NCI-H446 (cell line): ENCODE data around the gene OR1D5.
A peak's percentile ranks its signal among the peaks of the same experiment; 100 is the strongest.
"Not testable (repeated sequence)": the region's sequence is repeated elsewhere in the genome, so short reads cannot be mapped to it uniquely, and the experiment has no call there.

Experiments used
- DNase-seq, 2 experiments: peaks; one replicate each; lab custom pipeline; 2025; lab: John Stamatoyannopoulos, UW

The OR1D5 gene

DNA sequence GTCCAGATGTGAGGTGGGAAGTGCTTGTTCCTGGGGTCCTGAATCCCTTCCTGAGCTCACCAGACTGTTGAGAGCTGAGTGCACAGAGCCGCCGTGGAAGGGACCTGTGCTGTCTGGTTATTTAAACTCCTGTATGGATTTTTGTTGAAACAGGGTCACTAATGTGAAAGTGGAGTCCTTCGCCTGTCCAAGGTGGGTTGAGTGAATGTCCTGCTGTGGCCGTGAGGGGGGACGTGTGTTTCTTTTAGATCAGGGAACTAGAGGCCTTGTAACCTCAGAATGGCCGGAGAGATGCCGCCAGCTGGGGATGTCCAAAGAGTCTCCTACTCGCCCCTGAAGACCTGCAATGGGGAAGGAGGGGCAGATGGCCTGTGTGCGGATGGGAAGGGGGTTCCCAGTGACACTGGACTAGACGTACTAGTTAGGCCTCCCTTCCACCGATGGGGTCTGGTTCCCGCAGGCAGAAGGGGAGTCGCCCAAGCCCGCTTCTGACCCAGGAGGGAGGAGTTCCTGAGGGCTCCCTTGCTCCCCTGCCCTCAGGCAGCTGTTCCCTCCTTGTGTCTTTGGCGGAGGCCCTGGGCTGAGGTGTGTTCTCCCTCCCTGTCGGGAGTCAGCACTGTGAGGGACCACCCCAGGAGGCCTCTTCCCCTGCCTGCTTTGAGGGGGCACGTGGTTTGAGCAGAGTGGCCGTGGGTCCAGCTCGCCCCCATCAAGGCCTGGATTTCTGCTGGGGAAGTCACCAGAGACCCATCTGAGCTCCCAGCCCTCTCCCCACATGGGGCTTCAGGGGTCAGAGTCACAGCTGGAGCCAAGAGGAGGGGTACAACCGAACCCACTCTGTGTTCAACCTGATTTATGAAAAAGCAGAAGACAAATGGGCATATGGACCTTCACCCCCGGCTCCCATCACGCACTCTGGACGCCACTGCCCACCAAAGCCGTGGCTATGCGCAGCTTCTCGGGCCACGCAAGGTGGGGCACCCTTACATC is 30.9 kb downstream of the OR1D5 start:
- no peak for DNase-seq

GRCh38 chr17:3030852-3031470 is 32.4 kb downstream of the OR1D5 start:
- not testable (repeated sequence) for DNase-seq

GRCh38 chr17:3030096-3030495 is 33.3 kb downstream of the OR1D5 start:
- DNase-seq, result no peak

DNA sequence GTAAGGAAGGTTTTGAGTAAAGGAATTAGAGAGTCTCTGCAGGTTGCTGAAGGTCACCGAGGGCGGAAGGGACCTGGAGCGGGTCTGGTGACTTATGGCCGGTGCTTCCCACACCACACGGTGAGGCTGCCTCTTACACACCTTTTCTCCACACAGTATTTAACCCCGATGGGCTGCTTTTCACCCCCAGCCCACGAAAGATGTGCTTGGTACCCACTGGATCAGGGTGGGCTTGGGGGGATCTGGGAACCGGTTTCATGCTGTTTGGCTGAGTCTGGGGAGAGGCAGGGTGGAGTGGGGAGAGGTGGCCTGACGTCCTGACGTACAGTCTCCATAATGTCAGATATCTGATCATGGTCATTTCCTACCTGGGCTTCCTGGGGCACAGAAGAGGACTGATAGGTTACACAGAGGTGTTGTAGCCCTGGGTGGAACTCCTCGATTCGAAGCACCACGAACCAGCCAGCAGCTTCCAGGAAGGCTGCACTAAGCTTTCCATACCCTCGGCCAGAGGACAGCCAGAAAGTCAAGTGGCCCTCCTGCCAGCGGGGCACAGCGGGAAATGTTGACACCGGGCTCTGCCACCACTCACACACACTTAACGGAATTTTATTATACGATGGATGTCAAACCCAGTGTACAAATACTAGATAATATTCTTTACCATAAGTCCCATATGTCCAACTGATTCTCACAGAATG is 34.0 kb downstream of the OR1D5 start:
- DNase-seq, result no peak

GRCh38 chr17:3027786-3028532 is 35.4 kb downstream of the OR1D5 start:
- no peak for DNase-seq

DNA sequence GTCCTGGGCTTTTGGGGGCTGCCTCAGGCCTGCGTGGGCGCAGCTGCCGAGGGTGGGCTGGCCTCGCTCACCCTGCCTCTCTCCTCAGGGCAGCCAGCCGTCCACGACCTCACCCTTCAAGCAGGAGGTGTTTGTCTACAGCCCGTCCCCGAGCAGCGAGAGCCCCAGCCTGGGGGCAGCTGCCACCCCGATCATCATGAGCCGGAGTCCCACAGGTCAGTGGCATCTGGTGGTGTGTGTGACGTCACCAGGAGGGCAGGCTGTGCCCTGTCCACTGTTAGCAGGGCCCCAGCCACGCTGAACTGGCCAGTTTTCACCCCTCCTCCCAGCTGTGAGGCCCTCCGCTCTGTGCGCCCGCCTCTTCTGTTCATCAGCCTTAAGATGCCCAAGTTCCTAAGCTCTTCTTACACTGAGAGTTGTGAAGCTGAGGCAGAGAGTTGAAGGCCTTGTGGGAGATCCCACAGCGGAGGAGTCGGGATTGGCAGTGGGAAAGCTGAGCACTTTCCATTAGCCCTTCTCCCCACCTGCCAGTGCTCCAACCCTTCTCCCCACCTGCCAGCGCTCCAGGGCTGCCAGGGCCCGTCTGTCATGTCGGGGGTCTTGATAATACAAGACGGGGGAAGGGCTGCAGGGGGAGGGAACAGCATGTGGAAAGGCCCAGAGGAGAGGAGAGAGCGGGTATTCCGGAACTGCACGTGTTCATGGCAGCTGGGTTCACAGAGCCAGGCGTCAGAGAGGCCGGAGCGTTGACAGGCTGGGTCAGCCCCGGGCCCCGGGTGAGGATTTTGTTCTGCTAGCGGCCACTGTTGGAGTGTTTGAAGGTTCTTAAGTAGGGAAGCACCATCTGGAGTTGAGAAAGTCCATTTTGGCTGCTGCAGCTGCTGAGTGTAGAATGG is 36.3 kb downstream of the OR1D5 start:
- no peak for DNase-seq

GRCh38 chr17:3026125-3026855 is 37.1 kb downstream of the OR1D5 start:
- DNase-seq, result no peak

DNA sequence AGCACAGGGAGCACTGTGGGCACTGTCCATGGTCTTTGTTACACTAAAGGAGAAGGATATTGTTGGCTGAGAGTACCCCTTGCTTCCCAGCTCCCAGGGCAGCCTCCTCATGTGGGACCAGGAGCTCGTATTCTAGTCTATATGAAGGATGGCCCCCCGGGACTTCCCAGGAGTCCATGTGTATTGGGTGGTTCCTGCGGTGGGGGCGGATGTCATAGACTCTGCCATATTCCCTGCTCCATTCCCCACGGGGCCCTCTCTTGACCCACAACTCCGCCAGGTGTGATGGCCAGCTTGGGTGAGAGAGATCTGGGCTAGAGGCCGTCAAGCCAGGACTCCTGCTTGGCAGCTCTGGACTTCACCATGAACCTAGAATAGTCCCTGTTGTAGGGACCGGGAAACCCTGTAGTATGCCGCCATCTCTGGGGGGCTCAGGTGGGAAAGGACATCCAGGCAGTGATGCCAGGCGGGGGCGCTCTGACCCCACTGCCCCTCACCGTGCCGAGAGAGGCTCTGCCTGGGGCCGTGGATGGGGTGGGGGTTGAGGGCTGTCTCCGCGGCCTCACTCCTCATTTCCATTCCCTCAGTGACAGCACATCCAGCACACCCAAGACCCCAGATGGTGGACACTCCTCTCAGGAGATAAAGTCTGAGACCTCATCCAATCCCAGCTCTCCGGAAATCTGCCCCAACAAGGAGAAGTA is 37.8 kb downstream of the OR1D5 start:
- DNase-seq, result no peak

DNA sequence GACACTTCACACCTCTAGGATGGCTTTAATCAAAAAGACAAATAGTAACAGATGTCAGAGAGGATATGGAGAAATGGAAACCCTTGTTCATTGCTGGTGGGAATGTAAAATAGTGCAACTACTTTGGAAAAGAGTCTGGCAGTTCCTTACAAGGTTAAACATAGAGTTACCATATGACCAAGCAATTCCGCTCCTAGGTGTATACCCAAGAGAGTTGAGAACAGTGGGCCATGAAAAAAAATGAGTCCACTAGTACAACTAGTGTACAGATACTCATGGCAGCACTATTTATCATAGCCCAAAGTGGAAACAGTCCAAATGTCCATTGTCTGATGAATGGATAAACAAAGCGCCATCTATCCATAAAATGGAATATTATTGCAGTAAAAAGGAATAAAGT is 39.1 kb downstream of the OR1D5 start:
- DNase-seq, result no peak

DNA sequence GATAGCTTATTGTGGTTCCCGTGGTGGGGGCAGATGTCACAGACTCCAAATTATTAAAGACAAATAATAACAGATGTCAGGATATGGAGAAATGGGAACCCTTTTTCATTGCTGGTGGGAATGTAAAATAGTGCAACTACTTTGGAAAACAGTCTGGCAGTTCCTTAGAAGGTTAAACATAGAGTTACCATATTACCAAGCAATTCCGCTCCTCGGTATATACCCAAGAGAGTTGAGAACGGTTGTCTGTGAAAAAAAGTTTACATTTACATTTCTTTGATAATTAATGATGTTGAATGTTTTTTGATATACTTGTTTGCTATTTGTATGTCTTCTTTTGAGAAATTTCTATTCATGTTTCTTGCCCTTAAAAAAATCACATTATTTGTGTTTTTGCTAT is 41.2 kb downstream of the OR1D5 start:
- no peak for DNase-seq

GRCh38 chr17:3020381-3020780 is 43.0 kb downstream of the OR1D5 start:
- no peak for DNase-seq

- DNase-seq, result no peak
Measured at GRCh38 chr17:3019761-3020160, 43.6 kb downstream of the OR1D5 start.

- DNase-seq, result no peak
Measured at GRCh38 chr17:3017936-3018335, 45.5 kb downstream of the OR1D5 start.

GRCh38 chr17:3015890-3016289 is 47.5 kb downstream of the OR1D5 start:
- no peak for DNase-seq

DNA sequence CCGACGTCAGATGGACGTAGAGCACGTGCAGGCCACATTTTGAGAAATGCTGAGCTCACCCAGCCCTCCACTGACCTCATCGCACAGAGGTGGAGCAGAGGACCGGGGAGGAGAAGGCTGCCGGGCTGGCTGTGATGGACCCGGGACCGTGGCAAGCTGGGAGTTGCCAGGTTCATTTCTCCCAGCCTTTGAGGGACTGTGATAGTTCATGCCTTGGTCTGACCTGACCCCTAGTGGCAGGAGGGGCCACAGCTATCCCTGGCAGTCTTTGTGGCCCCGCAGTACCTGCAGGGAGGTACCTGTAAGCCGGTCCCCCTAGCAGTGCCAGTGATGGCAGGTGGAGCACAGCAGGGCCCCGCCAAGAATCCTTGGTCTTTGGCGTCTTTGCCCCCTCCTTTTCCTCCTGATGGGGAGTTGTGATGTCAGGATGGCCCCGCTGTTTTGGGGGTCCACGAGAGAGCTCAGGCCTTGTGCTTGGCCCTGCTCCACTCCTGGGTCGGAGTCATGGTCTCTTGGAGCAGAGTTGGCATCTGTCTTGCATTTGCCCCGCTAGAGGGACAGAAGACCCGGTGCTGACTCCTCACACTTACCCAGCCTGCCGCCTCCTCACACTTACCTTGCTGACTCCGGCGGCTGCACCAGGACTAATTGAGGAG is 50.4 kb downstream of the OR1D5 start:
- DNase-seq, result peak; percentile 31 to 40
